EH (cell line): ENCODE results near the gene ZNF281.
A peak's percentile ranks its signal among the peaks of the same experiment; 100 is the strongest.
"Not testable (repeated sequence)": the region's sequence is repeated elsewhere in the genome, so short reads cannot be mapped to it uniquely, and the experiment has no call there.

ENCODE experiments used
- DNase-seq: peaks from one replicate; pipeline ENCODE4 v3.0.0-alpha.2; 2015; ENCODE audit warnings: low read depth

Gene ZNF281

GRCh38 chr1:200428482-200429205 is 18.8 kb upstream of the ZNF281 start:
- DNase-seq, result peak; percentile 81

- no peak for DNase-seq
Measured at GRCh38 chr1:200427744-200428143, 17.9 kb upstream of the ZNF281 start.

DNA sequence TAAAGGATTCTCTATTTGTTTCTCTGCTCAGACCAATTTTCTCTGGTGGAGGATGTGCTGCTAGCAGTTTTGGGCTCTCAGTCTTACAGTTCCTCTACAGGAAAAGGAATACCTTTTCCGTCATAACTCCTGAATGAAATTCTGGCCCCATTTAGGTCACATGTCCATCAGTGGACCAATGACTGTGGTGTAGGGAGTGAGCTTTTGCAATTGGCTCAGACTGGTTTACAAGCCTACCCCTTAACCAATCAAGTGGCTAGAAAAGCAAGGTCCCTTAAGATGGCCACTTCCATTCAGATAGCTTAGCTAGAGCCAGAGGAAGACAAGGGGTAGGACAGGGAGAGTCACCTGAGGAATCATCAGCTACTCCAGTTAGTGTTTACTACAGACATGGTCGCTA is 16.4 kb upstream of the ZNF281 start:
- no peak for DNase-seq

DNA sequence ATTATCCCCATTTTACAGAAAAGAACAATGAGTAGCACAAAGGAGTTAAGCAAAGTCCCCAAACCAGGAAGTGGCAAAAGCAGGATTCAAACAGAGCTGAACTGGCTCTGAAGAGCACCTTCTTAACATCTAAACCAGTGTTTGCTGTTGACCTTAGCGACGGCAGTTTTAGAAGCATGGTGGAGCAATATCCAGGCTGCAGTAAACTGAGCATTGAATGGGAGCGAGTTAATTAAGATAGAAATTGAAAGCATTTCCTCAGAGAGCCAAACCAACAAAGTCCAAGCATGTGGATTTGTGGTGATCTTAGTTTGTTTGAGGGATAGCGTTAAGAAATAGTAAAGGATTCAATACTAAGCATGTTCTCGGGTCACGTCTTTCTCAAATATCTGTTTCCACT is 13.4 kb upstream of the ZNF281 start:
- no peak for DNase-seq

- DNase-seq, result no peak
Measured at GRCh38 chr1:200422211-200422610, 12.4 kb upstream of the ZNF281 start.

DNA sequence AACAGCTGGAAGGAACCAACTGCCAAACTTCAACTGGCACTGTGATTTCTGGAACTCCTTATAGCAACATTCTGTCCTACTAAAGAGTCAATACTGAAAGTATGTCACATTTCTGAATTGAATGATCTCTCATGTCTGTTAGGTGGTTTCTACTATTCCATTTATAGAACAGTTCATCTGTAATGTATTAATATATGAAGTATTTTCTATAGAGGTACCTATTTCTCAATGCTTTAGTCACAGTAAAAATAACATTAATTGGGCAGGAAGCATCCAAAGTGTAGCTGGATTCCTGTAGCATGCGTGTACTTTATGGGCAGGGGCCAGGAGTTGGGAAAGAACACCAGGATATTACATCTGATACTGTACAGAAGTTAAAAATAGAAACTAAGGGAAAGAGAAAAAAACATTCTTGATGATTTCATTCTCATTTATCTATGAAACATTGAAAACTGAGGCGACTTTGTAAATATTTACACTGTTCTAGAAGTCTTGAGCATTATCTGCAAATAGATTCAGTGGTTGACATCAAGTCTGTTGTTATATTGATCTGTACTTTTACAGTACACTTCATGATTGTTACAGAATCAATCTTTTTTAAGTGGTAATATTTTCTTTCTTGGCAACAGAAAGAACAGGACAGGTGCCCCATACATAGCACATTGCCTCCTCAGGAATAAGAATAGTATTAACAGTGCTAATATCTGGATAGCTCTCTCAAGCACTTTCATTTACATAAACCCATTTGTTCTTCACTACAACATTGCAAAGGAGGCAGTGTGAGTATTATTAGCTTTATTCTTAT is 6.2 kb upstream of the ZNF281 start:
- peak; percentile 98 for DNase-seq

- no peak for DNase-seq
Measured at GRCh38 chr1:200415227-200415626, 5.4 kb upstream of the ZNF281 start.

DNA sequence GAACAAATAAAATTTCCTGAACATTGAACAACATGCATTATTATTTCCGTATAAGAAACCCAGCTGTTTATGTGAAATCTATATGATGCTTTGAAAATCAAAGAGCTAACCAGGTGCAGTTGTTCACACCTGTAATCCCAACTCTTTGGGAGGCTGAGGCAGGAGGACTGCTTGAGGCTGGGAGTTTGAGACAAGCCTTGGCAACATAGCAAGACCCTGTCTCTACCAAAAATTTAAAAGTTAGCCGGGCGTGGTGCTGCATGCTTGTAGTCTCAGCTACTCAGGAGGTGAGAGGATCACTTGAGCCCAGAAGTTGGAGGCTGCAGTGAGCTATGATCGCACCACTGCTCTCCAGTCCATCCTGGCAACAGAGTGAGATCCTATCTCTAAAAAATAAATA is 4.8 kb upstream of the ZNF281 start:
- no peak for DNase-seq

DNA sequence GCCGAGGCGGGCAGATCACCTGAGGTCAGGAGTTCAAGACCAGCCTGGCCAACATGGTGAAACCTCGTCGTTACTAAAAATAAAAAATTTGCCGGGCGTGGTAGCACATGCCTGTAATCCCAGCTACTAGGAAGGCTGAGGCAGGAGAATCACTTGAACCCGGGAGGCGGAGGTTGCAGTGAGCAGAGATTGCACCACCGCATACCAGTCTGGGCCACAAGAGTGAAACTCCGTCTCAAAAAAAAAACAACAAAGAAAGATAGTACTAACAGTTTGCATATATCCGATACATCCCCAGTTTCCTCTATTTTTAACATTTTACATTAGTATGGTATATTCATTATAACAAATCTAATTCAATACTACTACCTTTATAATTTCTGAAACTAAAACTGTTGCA is 3.9 kb upstream of the ZNF281 start:
- not testable (repeated sequence) for DNase-seq

GRCh38 chr1:200411406-200412257 is 1.8 kb upstream of the ZNF281 start:
- no peak for DNase-seq

DNA sequence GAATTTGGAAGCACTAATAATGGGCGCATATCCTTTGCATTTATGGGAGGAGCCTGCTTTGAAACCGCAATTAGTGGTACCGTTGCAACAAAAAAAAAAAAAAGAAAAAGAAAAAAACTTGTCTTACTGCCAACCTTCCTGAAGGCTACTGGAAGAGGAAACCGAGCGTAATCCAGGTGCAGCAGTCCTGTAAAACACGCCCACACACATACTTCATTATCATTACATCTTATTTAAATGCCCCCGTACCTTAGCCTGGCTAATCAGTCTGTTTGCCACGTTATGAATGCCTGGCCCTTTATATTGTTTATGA is 686 bp upstream of the ZNF281 start:
- DNase-seq, result no peak

- DNase-seq, result peak; percentile 45
Measured at GRCh38 chr1:200409203-200409760, 554 bp downstream of the ZNF281 start.

GRCh38 chr1:200406161-200406797 is 3.6 kb downstream of the ZNF281 start:
- no peak for DNase-seq

DNA sequence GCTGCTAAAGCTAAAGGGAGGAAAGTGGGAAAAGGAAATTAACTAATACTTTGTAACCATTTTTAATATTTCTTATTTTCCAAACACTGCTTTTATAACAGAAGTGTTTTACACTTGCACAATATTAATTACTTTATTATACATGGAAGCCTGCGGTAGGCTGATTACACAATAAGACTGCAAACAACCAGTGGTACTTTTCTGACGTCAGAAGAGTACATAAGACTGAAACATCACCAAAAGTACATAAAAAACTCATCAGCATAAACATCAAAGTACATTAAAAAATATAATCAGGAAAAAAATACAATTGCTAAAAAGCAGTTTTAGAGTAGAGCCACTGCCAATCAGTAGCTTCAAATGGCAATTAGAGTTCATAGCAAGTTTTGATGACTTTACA is 4.6 kb downstream of the ZNF281 start:
- no peak for DNase-seq

- DNase-seq, result no peak
Measured at GRCh38 chr1:200401708-200402107, 8.1 kb downstream of the ZNF281 start.

DNA sequence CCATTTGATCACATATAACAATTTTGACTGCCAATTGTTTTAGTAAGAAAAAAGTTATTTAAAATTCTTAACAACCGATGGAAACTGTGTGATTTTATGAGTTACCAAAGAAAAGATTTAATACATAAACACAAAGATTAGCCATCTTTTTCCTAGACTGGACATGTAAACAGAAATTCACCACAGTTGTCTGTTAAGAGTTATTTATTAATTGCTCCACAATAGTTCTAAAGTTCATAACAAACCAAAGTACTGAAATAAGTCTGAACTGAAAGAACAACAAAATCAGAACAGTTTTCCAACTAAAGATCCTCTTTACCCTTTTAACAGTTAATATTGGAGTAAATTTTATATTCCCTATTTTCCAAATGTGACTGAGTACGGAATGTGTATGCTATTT is 8.6 kb downstream of the ZNF281 start:
- no peak for DNase-seq

- no peak for DNase-seq
Measured at GRCh38 chr1:200400556-200400955, 9.3 kb downstream of the ZNF281 start.

- DNase-seq, result no peak
Measured at GRCh38 chr1:200399860-200400259, 10.0 kb downstream of the ZNF281 start.

DNA sequence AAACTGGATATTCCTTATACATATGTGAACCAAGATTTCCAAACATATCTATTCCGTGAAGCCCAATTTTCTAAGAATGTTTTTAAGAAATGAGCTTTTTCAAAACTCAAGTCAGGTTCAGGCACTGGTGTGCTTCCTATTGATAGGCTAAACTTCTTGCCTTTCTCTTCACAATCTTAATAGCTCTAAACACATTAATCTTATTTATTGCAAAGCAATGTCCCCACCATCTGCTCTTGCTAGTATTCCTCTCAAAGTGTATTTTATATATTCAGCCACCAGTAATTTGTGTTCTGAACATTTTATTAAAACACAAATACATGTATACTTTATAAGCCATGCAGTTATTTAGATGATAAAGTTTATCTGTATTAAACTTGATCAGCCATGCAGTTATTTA is 11.5 kb downstream of the ZNF281 start:
- no peak for DNase-seq

- DNase-seq, result peak; percentile 45
Measured at GRCh38 chr1:200392625-200393185, 17.1 kb downstream of the ZNF281 start.

DNA sequence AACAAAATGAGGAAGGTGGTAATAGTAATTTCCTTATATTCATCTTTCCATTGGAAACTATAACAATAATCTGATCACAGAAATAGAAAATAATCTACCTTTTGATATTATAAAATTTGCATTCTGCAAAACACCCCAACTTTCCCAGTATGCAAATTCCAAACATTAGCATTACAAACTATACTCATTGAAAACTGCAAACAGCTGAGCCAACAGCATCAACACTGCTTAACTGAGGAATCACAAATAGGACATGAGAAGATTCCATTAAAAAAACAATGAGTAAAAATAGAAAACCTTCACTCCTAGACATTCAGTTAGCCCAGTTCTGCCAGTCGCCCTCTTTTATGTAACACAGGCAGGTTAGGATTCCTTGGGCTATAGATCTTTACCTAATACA is 18.1 kb downstream of the ZNF281 start:
- DNase-seq, result peak; percentile 29

DNA sequence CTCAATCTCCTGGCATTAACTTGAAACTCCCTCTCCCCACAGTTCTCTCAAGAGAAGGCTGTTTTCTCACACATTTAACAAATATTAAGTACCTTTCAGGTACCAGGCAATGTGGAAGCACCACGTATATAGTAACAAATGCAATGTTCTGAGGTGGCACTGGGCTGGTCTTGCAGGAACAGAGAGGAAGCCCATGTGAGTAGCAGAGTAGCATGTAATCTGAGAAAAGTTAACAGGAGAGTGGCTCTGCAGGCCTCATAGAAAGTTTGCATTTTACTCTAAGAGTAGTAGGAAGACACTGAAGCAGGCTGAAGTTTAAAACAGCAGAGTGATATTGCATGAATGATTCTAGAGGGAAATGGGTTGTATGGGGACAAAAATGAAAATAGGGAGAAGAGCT is 21.0 kb downstream of the ZNF281 start:
- DNase-seq, result no peak
